Bronchial smooth muscle cell (primary cell): ENCODE data around the gene DSP. TPM values are rescaled to one million over a fixed set of nuclear protein-coding genes. Genes with fewer than 3 reads are reported as not detected.

Source experiments
- total RNA-seq: library from RNA; depleted of rRNA; stranded (reverse); fragments of >200 nt; gene quantifications from 2 replicates; pipeline ENCODE4 v1.2.1, GENCODE V29; 2014

DSP gene
- 0.16 and 0.86 TPM in 2 replicates for total RNA-seq

GRCh38 chr6:7541175-7542064 is at the start of gene DSP:
TSS of gene DSP (plus strand) at chr6:7541671. CDS start at chr6:7541916, 245 bp downstream.

GRCh38 chr6:7589949-7590917 is 48.8 kb downstream of the DSP start, which contains the start of gene SNRNP48:
TSS of gene SNRNP48 (plus strand) at chr6:7590198. CDS start at chr6:7590258, 60 bp downstream.

Other genes with a start within 250 kb of the DSP start
- gene SSR1, start 228.5 kb upstream of the DSP start, total RNA-seq = 35.9 and 71.7 TPM in 2 replicates
- under 0.01 and 0.09 TPM in 2 replicates for gene CAGE1, start 151.9 kb upstream of the DSP start, total RNA-seq
- 17.2 and 20.3 TPM in 2 replicates for gene RIOK1, start 151.9 kb upstream of the DSP start, total RNA-seq
- gene SNRNP48, start 48.5 kb downstream of the DSP start, total RNA-seq = 10.9 and 19.7 TPM in 2 replicates
- 0.77 and 3.6 TPM in 2 replicates for gene BMP6, start 184.4 kb downstream of the DSP start, total RNA-seq